Gastroesophageal sphincter (tissue), 4 donors: Measurements from ENCODE around the gene HDAC10. TPM values are rescaled to one million over a fixed set of nuclear protein-coding genes. Genes with fewer than 3 reads are reported as not detected.

Experiments used
- ATAC-seq: fragments of 150-250 bp; one replicate; pipeline ENCODE4 v1.9.1; 2016; ENCODE audit warnings: mild to moderate bottlenecking, moderate library complexity
- H3K27ac ChIP-seq, 4 donors: fragments of 200-600 bp; sonication (generic) in 3 of 4; 1 replicate in 3 of 4; 2 replicates in 1 of 4; pipeline ENCODE4 v1.5.1; 2016 to 2019
- H3K27me3 ChIP-seq: fragments of 200-600 bp; sonication (generic); one replicate; pipeline ENCODE4 v1.5.1; 2019
- H3K36me3 ChIP-seq, 2 donors: fragments of 200-600 bp; sonication (generic); one replicate each; pipeline ENCODE4 v1.5.1; 2019; ENCODE audit warnings: control low read depth in 1 of 2
- H3K4me1 ChIP-seq, 3 donors: fragments of 200-600 bp; sonication (generic); 1 replicate in 2 of 3; 2 replicates in 1 of 3; pipeline ENCODE4 v1.5.1; 2016 to 2019; ENCODE audit warnings: control low read depth in 2 of 3
- H3K4me3 ChIP-seq, 2 donors: fragments of 200-600 bp; sonication (generic); one replicate each; pipeline ENCODE4 v1.5.1; 2019; ENCODE audit warnings: mild to moderate bottlenecking in 1 of 2, moderate library complexity in 1 of 2
- H3K9me3 ChIP-seq, 3 donors: fragments of 200-600 bp; sonication (generic); one replicate each; pipeline ENCODE4 v1.5.1; 2017 to 2019; ENCODE audit warnings: control low read depth in 2 of 3
- CTCF ChIP-seq, 4 experiments: fragments of 200-600 bp in 2 of 4; fragments of 450-650 bp in 2 of 4; sonication (generic) in 1 of 4; IDR thresholded peaks; one replicate each; pipeline ENCODE4 v1.5.1; 2017 to 2019; ENCODE audit warnings: antibody characterized with exemption in 4 of 4, mild to moderate bottlenecking in 2 of 4, moderate library complexity in 2 of 4
- EP300 ChIP-seq: sonication (generic); formaldehyde crosslinking; IDR thresholded peaks from one replicate; pipeline ENCODE4 v1.6.1; 2017; ENCODE audit warnings: antibody characterized with exemption, mild to moderate bottlenecking
- POLR2A ChIP-seq, 2 donors: fragments of 450-650 bp; IDR thresholded peaks; one replicate each; pipeline ENCODE4 v1.6.1; 2017; ENCODE audit warnings: antibody characterized with exemption in 2 of 2, mild to moderate bottlenecking in 2 of 2, moderate library complexity in 1 of 2
- POLR2AphosphoS5 ChIP-seq: sonication (generic); formaldehyde crosslinking; IDR thresholded peaks from one replicate; pipeline ENCODE4 v1.6.1; 2017; ENCODE audit warnings: antibody characterized with exemption
- WGBS, 2 donors: methylation state at CpG; one replicate each; pipeline ENCODE4 v1.1.5; 2018; ENCODE audit warnings: low coverage in 1 of 2; 5-methylcytosine and 5-hydroxymethylcytosine counted together
- total RNA-seq, 4 donors: library from RNA; depleted of rRNA; stranded (reverse); fragments of >200 nt; gene quantifications; one replicate each; pipeline ENCODE4 v1.1.0, GENCODE V29; 2016

The HDAC10 gene
- total RNA-seq, 4 donors from 2014 or later, result 9.4 to 24.7 (median 12.5) TPM

GRCh38 chr22:50278956-50279619 is 28.0 kb upstream of the HDAC10 start:
- H3K9me3 ChIP-seq, result no peaks in the 10 kb centered on the region
- peaks cover 0 to 34% (median 0%) of the 10 kb centered on the region in 3 donors for H3K4me1 ChIP-seq
- TF ChIP-seq EP300 (no peak), CTCF (IDR thresholded peaks at IDR 0.05) (no peak), POLR2AphosphoS5 (no peak), POLR2A (IDR thresholded peaks at IDR 0.05) (no peak)
- ATAC-seq, result no peak
- H3K27ac ChIP-seq, result no peak overlapping the region
- H3K36me3 ChIP-seq, result peaks cover 0 to 94% of the 10 kb centered on the region in 2 donors
- H3K4me3 ChIP-seq, result no peak overlapping the region
- H3K27me3 ChIP-seq, result no peaks in the 10 kb centered on the region
- no CpG with 5 or more reads among the region's 30 CpGs for WGBS, 2 donors

GRCh38 chr22:50278461-50278860 is 27.4 kb upstream of the HDAC10 start:
- no peaks in the 10 kb centered on the region for H3K27me3 ChIP-seq
- 82% methylated on average over 9 of the region's 21 CpGs; no CpG with 5 or more reads in 1 of the 2 donors for WGBS, 2 donors
- peaks cover 0 to 87% of the 10 kb centered on the region in 2 donors for H3K36me3 ChIP-seq

GRCh38 chr22:50277761-50278160 is 26.7 kb upstream of the HDAC10 start:
- Histone ChIP-seq H3K4me3 (no peak overlapping the region), H3K9me3 (no peaks in the 10 kb centered on the region), H3K27ac (no peak overlapping the region), H3K36me3 (peaks cover 0 to 80% of the 10 kb centered on the region in 2 donors), H3K4me1 (peaks cover 0 to 32% (median 0%) of the 10 kb centered on the region in 3 donors), H3K27me3 (no peaks in the 10 kb centered on the region)
- 86% methylated on average over 6 of the region's 25 CpGs; no CpG with 5 or more reads in 1 of the 2 donors for WGBS, 2 donors
- TF ChIP-seq POLR2A (IDR thresholded peaks at IDR 0.05) (no peak), EP300 (no peak), POLR2AphosphoS5 (no peak), CTCF (IDR thresholded peaks at IDR 0.05) (no peak)
- no peak for ATAC-seq

More at GRCh38 chr22:50278461-50278860, 27.4 kb upstream of the HDAC10 start:
- peaks cover 0 to 35% (median 0%) of the 10 kb centered on the region in 3 donors for H3K4me1 ChIP-seq
- H3K9me3 ChIP-seq, result no peaks in the 10 kb centered on the region
- no peak for ATAC-seq
- H3K27ac ChIP-seq, result no peak overlapping the region
- no peak overlapping the region for H3K4me3 ChIP-seq
- TF ChIP-seq POLR2AphosphoS5 (no peak), CTCF (IDR thresholded peaks at IDR 0.05) (no peak), POLR2A (IDR thresholded peaks at IDR 0.05) (no peak), EP300 (no peak)

- Histone ChIP-seq H3K4me1 (peaks cover 2 to 39% (median 14%) of the 10 kb centered on the region in 3 donors), H3K9me3 (no peaks in the 10 kb centered on the region), H3K4me3 (no peak overlapping the region), H3K27ac (peak overlapping the region in 3 of 4 donors; percentile 50 to 52 (median 51)), H3K27me3 (no peaks in the 10 kb centered on the region), H3K36me3 (peaks cover 0 to 64% of the 10 kb centered on the region in 2 donors)
- TF ChIP-seq CTCF (IDR thresholded peaks at IDR 0.05) (peak in 3 of 4 experiments; percentile 24 to 87 (median 29)), EP300 (no peak), POLR2A (IDR thresholded peaks at IDR 0.05) (no peak)
- WGBS, 2 donors, result no CpG with 5 or more reads among the region's 25 CpGs
- ATAC-seq, result peak; percentile 82
These were observed 25.1 kb upstream of the HDAC10 start for GRCh38 chr22:50276143-50276542.
